NB4 (cell line): ENCODE data around the gene KRT2.

Experiments
- DNase-seq: peaks from one replicate; pipeline ENCODE4 v3.0.0; 2010; ENCODE audit warnings: low read depth
- H3K4me3 ChIP-seq: one replicate; pipeline ENCODE4 v1.5.1; 2011; ENCODE audit warnings: mild to moderate bottlenecking, low read depth, low read length, moderate library complexity
- CTCF ChIP-seq: IDR thresholded peaks from one replicate; pipeline ENCODE4 v1.5.1; 2012; ENCODE audit warnings: low read depth, low read length
- MAX ChIP-seq: IDR thresholded peaks from 2 replicates; pipeline ENCODE4 v1.6.1; 2011; ENCODE audit warnings: low read depth, low read length
- MYC ChIP-seq: IDR thresholded peaks from 2 replicates; pipeline ENCODE4 v1.6.1; 2011; ENCODE audit warnings: low read depth, low read length
- POLR2A ChIP-seq: IDR thresholded peaks from 2 replicates; pipeline ENCODE4 v1.6.1; 2011; ENCODE audit warnings: mild to moderate bottlenecking; ENCODE audit not compliant: insufficient read length; ENCODE audit errors: extremely low read depth

KRT2 gene

GRCh38 chr12:52682938-52683574, 31.0 kb upstream of the KRT2 start:
- no peak for DNase-seq
- TF ChIP-seq MAX (no peak), MYC (no peak), POLR2A (no peak), CTCF (no peak)
- H3K4me3 ChIP-seq: no peak overlapping the region

GRCh38 chr12:52682381-52682660, 30.3 kb upstream of the KRT2 start:
- H3K4me3 ChIP-seq: no peak overlapping the region
- DNase-seq: no peak
- TF ChIP-seq MAX (no peak), MYC (no peak)

- no peak for DNase-seq
- no peak overlapping the region for H3K4me3 ChIP-seq
- TF ChIP-seq MAX (no peak), MYC (no peak), POLR2A (no peak), CTCF (no peak)
These were observed 29.7 kb upstream of the KRT2 start for GRCh38 chr12:52681526-52682380.

GRCh38 chr12:52680363-52680762, 28.4 kb upstream of the KRT2 start, which contains the start of gene KRT1:
KRT1 (minus strand) TSS chr12:52680407; CDS start chr12:52680348, 59 bp downstream.
- TF ChIP-seq MAX (no peak), POLR2A (no peak), MYC (no peak)

GRCh38 chr12:52679875-52680274, 27.9 kb upstream of the KRT2 start:
- no peak for DNase-seq
- TF ChIP-seq MYC (no peak), MAX (no peak), CTCF (no peak), POLR2A (no peak)
- H3K4me3 ChIP-seq: no peak overlapping the region

More at GRCh38 chr12:52680363-52680762, 28.4 kb upstream of the KRT2 start, which contains the start of gene KRT1:
- H3K4me3 ChIP-seq: no peak within 1 kb of the TSS
- no peak for DNase-seq

- H3K4me3 ChIP-seq: no peak overlapping the region
- TF ChIP-seq CTCF: no peak
- TF ChIP-seq POLR2A: no peak
- TF ChIP-seq MYC: no peak
- TF ChIP-seq MAX: no peak
- DNase-seq: no peak
These were observed 25.7 kb upstream of the KRT2 start for GRCh38 chr12:52677671-52678070.
